K562 (cell line): ENCODE measurements around the gene TMEM217. TPM values are rescaled to one million over a fixed set of nuclear protein-coding genes. Genes with fewer than 3 reads are reported as not detected.

ENCODE experiments used
- CREB1 ChIP-seq, 2 experiments: sonication (generic) in 1 of 2; formaldehyde crosslinking in 1 of 2; IDR thresholded peaks; 2 replicates each; pipeline versions ENCODE4 v1.6.1 to v1.8.0; 2012 to 2022; ENCODE audit warnings: inconsistent platforms in 1 of 2, mild to moderate bottlenecking in 1 of 2, missing genetic modification reagents in 1 of 2, moderate library complexity in 1 of 2
- LCOR ChIP-seq: sonication (generic); formaldehyde crosslinking; IDR thresholded peaks from 2 replicates; pipeline ENCODE4 v1.8.0; 2022; ENCODE audit warnings: mild to moderate bottlenecking, missing genetic modification reagents
- MYC ChIP-seq, 2 experiments: fragments of 250-450 bp in 1 of 2; sonication (Bioruptor Pico) in 1 of 2; IDR thresholded peaks; 2 replicates each; pipeline versions ENCODE4 v1.5.1 to v1.6.1; 2012 to 2021; ENCODE audit warnings: low read depth in 2 of 2, borderline replicate concordance in 1 of 2, improper control_type of control experiment in 1 of 2, low read length in 1 of 2, mild to moderate bottlenecking in 1 of 2, moderate library complexity in 1 of 2
- RREB1 ChIP-seq: fragments of 250-450 bp; sonication (Bioruptor Pico); IDR thresholded peaks from 2 replicates; pipeline ENCODE4 v1.4.0; 2020
- TFAP4 ChIP-seq: sonication (generic); formaldehyde crosslinking; IDR thresholded peaks from 2 replicates; pipeline ENCODE4 v1.8.0; 2022; ENCODE audit warnings: missing genetic modification reagents, mild to moderate bottlenecking, moderate library complexity, borderline replicate concordance
- polyA plus RNA-seq, 8 experiments: library from polyadenylated mRNA; depleted of rRNA in 4 of 8; stranded (reverse) in 5 of 8; unstranded in 3 of 8; fragments of >200 nt; fragmentation: Nextera tagmentation in 2 of 8; fragmentation: Illumina TruSeq in 1 of 8; extraction: Ambion mirVana in 2 of 8; extraction: Trizol in 1 of 8; gene quantifications; 2 replicates each; pipeline versions ENCODE4 v1.2.1 to v1.2.3, GENCODE V29; 2011 to 2014; ENCODE audit warnings: inconsistent platforms in 1 of 8, missing spikeins in 1 of 8
- total RNA-seq, 7 experiments: library from RNA; depleted of rRNA in 6 of 7; stranded (reverse); fragments of >200 nt in 6 of 7; fragmentation: Illumina TruSeq in 2 of 7; extraction: Trizol in 2 of 7; gene quantifications; 2 replicates each; pipeline versions ENCODE4 v1.2.1 to v1.2.3, GENCODE V29; 2011 to 2021; ENCODE audit warnings: low replicate concordance in 1 of 7
- TF ChIP-seq, protein P1 (sequence below): sonication (generic); formaldehyde crosslinking; IDR thresholded peaks from 2 replicates; pipeline ENCODE4 v1.8.0; 2023; ENCODE audit warnings: missing genetic modification reagents, mild to moderate bottlenecking, borderline replicate concordance
- TF ChIP-seq, protein P2 (sequence below): sonication (generic); IDR thresholded peaks from 2 replicates; pipeline ENCODE4 v1.6.1; 2016
- TF ChIP-seq, protein P3 (sequence below): fragments of 250-450 bp; sonication (Bioruptor Pico); IDR thresholded peaks from 2 replicates; pipeline ENCODE4 v1.4.0; 2020; ENCODE audit warnings: mild to moderate bottlenecking

The TMEM217 gene
- total and polyA plus RNA-seq, 9 of the 15 experiments (the other 6 are each of a cell fraction or from before 2014, with no cell fraction given): 1.3 to 8.0 (median 1.9) TPM

DNA sequence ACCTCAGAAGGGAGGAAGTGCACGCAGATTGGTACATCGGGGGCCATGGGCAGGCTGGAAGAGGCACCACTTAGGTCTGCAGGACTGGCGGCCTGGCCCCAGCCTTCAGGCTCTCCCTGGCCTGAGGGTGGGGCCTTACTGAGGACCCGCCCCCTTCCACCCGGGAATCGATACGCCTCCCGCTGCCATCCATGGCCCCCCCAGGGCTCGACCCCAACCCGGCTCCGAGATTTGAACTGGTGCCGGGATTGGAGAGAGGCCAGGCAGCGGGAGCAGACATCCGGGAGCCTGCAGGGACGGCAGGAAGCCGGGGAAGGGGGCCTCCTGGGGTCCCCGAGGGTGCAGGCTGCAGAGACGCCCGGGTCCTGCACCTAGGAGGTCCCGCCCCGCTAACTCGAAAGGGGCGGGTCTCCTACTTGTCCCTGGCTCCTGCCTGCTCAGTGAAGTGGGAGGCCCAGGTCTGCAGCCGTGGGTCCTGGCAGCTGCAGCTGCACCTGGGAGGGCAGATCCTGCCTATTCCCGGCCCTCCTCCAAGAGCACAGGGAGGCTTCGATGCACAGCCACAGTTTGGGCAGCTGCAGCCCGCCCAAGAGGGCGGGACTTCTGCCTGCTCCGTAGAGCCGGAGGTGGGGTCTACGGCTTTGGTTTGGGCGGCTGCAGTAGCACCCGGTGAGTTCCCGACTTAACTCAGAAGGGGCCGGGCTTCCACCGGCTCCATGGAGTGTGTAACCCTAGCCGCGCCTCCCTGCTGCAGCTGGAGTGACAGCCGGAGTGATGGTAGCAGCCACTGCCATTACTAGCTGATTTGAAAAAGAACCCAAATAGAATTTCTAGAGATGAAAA lies 35.6 kb downstream of the TMEM217 start (continued):
- TF ChIP-seq RREB1 (0 out of 2 replicates have a peak, but pooled peaks have one; percentile 59), LCOR (CRISPR knock-in tag) (peak; percentile 85), MYC (IDR thresholded peaks at IDR 0.05; ENCODE audit: low read depth, low read length) (0 out of 2 replicates have a peak, but pooled peaks have one; percentile 27), MYC (CRISPR knock-in tag; IDR thresholded peaks at IDR 0.05; ENCODE audit: borderline replicate concordance, low read depth) (peak; percentile 42; the same call in 1 of the 2 replicates), TFAP4 (CRISPR knock-in tag) (peak; percentile 88), CREB1 (IDR thresholded peaks at IDR 0.05) (no peak), CREB1 (CRISPR knock-in tag; IDR thresholded peaks at IDR 0.05) (peak; percentile 38; the same call in 1 of the 2 replicates)
- TF ChIP-seq, protein P1, sequence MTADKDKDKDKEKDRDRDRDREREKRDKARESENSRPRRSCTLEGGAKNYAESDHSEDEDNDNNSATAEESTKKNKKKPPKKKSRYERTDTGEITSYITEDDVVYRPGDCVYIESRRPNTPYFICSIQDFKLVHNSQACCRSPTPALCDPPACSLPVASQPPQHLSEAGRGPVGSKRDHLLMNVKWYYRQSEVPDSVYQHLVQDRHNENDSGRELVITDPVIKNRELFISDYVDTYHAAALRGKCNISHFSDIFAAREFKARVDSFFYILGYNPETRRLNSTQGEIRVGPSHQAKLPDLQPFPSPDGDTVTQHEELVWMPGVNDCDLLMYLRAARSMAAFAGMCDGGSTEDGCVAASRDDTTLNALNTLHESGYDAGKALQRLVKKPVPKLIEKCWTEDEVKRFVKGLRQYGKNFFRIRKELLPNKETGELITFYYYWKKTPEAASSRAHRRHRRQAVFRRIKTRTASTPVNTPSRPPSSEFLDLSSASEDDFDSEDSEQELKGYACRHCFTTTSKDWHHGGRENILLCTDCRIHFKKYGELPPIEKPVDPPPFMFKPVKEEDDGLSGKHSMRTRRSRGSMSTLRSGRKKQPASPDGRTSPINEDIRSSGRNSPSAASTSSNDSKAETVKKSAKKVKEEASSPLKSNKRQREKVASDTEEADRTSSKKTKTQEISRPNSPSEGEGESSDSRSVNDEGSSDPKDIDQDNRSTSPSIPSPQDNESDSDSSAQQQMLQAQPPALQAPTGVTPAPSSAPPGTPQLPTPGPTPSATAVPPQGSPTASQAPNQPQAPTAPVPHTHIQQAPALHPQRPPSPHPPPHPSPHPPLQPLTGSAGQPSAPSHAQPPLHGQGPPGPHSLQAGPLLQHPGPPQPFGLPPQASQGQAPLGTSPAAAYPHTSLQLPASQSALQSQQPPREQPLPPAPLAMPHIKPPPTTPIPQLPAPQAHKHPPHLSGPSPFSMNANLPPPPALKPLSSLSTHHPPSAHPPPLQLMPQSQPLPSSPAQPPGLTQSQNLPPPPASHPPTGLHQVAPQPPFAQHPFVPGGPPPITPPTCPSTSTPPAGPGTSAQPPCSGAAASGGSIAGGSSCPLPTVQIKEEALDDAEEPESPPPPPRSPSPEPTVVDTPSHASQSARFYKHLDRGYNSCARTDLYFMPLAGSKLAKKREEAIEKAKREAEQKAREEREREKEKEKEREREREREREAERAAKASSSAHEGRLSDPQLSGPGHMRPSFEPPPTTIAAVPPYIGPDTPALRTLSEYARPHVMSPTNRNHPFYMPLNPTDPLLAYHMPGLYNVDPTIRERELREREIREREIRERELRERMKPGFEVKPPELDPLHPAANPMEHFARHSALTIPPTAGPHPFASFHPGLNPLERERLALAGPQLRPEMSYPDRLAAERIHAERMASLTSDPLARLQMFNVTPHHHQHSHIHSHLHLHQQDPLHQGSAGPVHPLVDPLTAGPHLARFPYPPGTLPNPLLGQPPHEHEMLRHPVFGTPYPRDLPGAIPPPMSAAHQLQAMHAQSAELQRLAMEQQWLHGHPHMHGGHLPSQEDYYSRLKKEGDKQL (CRISPR knock-in tag): no peak
- TF ChIP-seq, protein P2, sequence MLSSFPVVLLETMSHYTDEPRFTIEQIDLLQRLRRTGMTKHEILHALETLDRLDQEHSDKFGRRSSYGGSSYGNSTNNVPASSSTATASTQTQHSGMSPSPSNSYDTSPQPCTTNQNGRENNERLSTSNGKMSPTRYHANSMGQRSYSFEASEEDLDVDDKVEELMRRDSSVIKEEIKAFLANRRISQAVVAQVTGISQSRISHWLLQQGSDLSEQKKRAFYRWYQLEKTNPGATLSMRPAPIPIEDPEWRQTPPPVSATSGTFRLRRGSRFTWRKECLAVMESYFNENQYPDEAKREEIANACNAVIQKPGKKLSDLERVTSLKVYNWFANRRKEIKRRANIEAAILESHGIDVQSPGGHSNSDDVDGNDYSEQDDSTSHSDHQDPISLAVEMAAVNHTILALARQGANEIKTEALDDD: peak; percentile 79
- TF ChIP-seq, protein P3, sequence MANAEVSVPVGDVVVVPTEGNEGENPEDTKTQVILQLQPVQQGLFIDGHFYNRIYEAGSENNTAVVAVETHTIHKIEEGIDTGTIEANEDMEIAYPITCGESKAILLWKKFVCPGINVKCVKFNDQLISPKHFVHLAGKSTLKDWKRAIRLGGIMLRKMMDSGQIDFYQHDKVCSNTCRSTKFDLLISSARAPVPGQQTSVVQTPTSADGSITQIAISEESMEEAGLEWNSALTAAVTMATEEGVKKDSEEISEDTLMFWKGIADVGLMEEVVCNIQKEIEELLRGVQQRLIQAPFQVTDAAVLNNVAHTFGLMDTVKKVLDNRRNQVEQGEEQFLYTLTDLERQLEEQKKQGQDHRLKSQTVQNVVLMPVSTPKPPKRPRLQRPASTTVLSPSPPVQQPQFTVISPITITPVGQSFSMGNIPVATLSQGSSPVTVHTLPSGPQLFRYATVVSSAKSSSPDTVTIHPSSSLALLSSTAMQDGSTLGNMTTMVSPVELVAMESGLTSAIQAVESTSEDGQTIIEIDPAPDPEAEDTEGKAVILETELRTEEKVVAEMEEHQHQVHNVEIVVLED (CRISPR knock-in tag): 0 out of 2 replicates have a peak, but pooled peaks have one; percentile 32
